HepG2 (cell line): Measurements from ENCODE around the gene HSPA1A. TPM values are rescaled to one million over a fixed set of nuclear protein-coding genes. Genes with fewer than 3 reads are reported as not detected.

Experiments used
- ETV5 ChIP-seq: IDR thresholded peaks from 2 replicates; pipeline ENCODE4 v1.6.1; 2018; ENCODE audit warnings: missing biosample characterization, missing genetic modification reagents, inconsistent platforms, borderline replicate concordance
- FOXJ3 ChIP-seq: sonication (generic); formaldehyde crosslinking; IDR thresholded peaks from 2 replicates; pipeline ENCODE4 v1.4.0; 2020; ENCODE audit warnings: missing genetic modification reagents, mild to moderate bottlenecking, borderline replicate concordance
- IRX3 ChIP-seq: sonication (generic); formaldehyde crosslinking; IDR thresholded peaks from 2 replicates; pipeline ENCODE4 v1.8.1; 2023; ENCODE audit warnings: mild to moderate bottlenecking, low read depth, missing genetic modification reagents, borderline replicate concordance
- JUND ChIP-seq: sonication (generic); formaldehyde crosslinking; IDR thresholded peaks from 2 replicates; pipeline ENCODE4 v1.8.0; 2022; ENCODE audit warnings: mild to moderate bottlenecking, missing genetic modification reagents
- NFE2L2 ChIP-seq: fragments of 150-350 bp; IDR thresholded peaks from 2 replicates; pipeline ENCODE4 v1.6.1; 2014; ENCODE audit warnings: low read length
- PCBP2 ChIP-seq: fragments of 200-400 bp; formaldehyde crosslinking; optimal IDR thresholded peaks from 2 replicates; pipeline ENCODE3; 2018; ENCODE audit warnings: low read length, low read depth; ENCODE audit not compliant: poor library complexity, severe bottlenecking
- RFX5 ChIP-seq: IDR thresholded peaks from 2 replicates; pipeline ENCODE4 v1.6.1; 2011; ENCODE audit warnings: low read depth, low read length, improper control_type of control experiment
- SP5 ChIP-seq: IDR thresholded peaks from 2 replicates; pipeline ENCODE4 v1.6.1; 2016; ENCODE audit warnings: low read depth, borderline replicate concordance
- TEAD3 ChIP-seq: optimal IDR thresholded peaks from 2 replicates; pipeline ENCODE3; 2016; ENCODE audit warnings: borderline replicate concordance
- TMF1 ChIP-seq: sonication (generic); formaldehyde crosslinking; IDR thresholded peaks from 2 replicates; pipeline ENCODE4 v1.8.1; 2022; ENCODE audit warnings: low read depth, missing genetic modification reagents
- ZEB1 ChIP-seq: IDR thresholded peaks from 2 replicates; pipeline ENCODE4 v1.6.1; 2012; ENCODE audit warnings: mild to moderate bottlenecking, low read depth, inconsistent platforms; ENCODE audit not compliant: insufficient replicate concordance
- ZFP36L2 ChIP-seq: sonication (generic); formaldehyde crosslinking; IDR thresholded peaks from 2 replicates; pipeline ENCODE4 v1.4.0; 2020; ENCODE audit warnings: missing genetic modification reagents
- ZNF12 ChIP-seq: sonication (generic); formaldehyde crosslinking; IDR thresholded peaks from 2 replicates; pipeline ENCODE4 v1.5.0; 2020; ENCODE audit warnings: missing genetic modification reagents
- ZNF205 ChIP-seq: IDR thresholded peaks from 2 replicates; pipeline ENCODE4 v1.6.1; 2018; ENCODE audit warnings: missing biosample characterization, missing genetic modification reagents
- ZNF589 ChIP-seq: sonication (generic); formaldehyde crosslinking; conservative IDR thresholded peaks from 2 replicates; pipeline ENCODE4 v1.8.0; 2022; ENCODE audit warnings: mild to moderate bottlenecking, moderate library complexity, missing genetic modification reagents
- ZNF674 ChIP-seq: sonication (generic); formaldehyde crosslinking; IDR thresholded peaks from 2 replicates; pipeline ENCODE4 v1.5.0; 2020; ENCODE audit warnings: low read depth, mild to moderate bottlenecking, missing genetic modification reagents
- ZNF816 ChIP-seq: sonication (generic); formaldehyde crosslinking; IDR thresholded peaks from 2 replicates; pipeline ENCODE4 v1.8.0; 2022; ENCODE audit warnings: missing genetic modification reagents, mild to moderate bottlenecking, borderline replicate concordance
- ZNF839 ChIP-seq: sonication (generic); formaldehyde crosslinking; IDR thresholded peaks from 2 replicates; pipeline ENCODE4 v1.4.0; 2020; ENCODE audit warnings: missing genetic modification reagents, mild to moderate bottlenecking, borderline replicate concordance
- ZNF878 ChIP-seq: sonication (generic); formaldehyde crosslinking; IDR thresholded peaks from 2 replicates; pipeline ENCODE4 v1.8.1; 2023; ENCODE audit warnings: mild to moderate bottlenecking, missing genetic modification reagents, moderate library complexity
- polyA plus RNA-seq, 8 experiments: library from polyadenylated mRNA; depleted of rRNA in 3 of 8; stranded (reverse) in 7 of 8; unstranded in 1 of 8; fragments of >200 nt; fragmentation: Illumina TruSeq in 4 of 8; extraction: Trizol in 4 of 8; gene quantifications; 2 replicates each; pipeline versions ENCODE4 v1.2.1 to v1.2.3, GENCODE V29; 2011 to 2016; ENCODE audit warnings: low read depth in 4 of 8, missing spikeins in 1 of 8, mixed read lengths in 1 of 8; ENCODE audit not compliant: insufficient read depth in 1 of 8
- total RNA-seq, 5 experiments: library from RNA; depleted of rRNA; stranded (reverse); fragments of >200 nt; fragmentation: Illumina TruSeq; extraction: Trizol; gene quantifications; 2 replicates each; pipeline ENCODE4 v1.2.3, GENCODE V29; 2016; ENCODE audit warnings: low read depth in 1 of 5
- TF ChIP-seq, protein P1 (sequence below): sonication (generic); formaldehyde crosslinking; IDR thresholded peaks from 2 replicates; pipeline ENCODE4 v1.5.0; 2020; ENCODE audit warnings: missing genetic modification reagents, mild to moderate bottlenecking, borderline replicate concordance
- TF ChIP-seq, protein P2 (sequence below): sonication (generic); formaldehyde crosslinking; IDR thresholded peaks from 2 replicates; pipeline ENCODE4 v1.5.0; 2020; ENCODE audit warnings: mild to moderate bottlenecking, low read depth, missing genetic modification reagents, borderline replicate concordance
- TF ChIP-seq, protein P3 (sequence below): sonication (generic); formaldehyde crosslinking; IDR thresholded peaks from 2 replicates; pipeline ENCODE4 v1.5.1; 2020; ENCODE audit warnings: mild to moderate bottlenecking, missing genetic modification reagents, borderline replicate concordance
- TF ChIP-seq, protein P4 (sequence below): sonication (generic); formaldehyde crosslinking; IDR thresholded peaks from 2 replicates; pipeline ENCODE4 v1.5.0; 2020; ENCODE audit warnings: mild to moderate bottlenecking, missing genetic modification reagents

Gene HSPA1A
- total and polyA plus RNA-seq, 2 of the 13 experiments (the other 11 are each of a cell fraction or from before 2014, with no cell fraction given) = 44.5 to 85.0 TPM

DNA sequence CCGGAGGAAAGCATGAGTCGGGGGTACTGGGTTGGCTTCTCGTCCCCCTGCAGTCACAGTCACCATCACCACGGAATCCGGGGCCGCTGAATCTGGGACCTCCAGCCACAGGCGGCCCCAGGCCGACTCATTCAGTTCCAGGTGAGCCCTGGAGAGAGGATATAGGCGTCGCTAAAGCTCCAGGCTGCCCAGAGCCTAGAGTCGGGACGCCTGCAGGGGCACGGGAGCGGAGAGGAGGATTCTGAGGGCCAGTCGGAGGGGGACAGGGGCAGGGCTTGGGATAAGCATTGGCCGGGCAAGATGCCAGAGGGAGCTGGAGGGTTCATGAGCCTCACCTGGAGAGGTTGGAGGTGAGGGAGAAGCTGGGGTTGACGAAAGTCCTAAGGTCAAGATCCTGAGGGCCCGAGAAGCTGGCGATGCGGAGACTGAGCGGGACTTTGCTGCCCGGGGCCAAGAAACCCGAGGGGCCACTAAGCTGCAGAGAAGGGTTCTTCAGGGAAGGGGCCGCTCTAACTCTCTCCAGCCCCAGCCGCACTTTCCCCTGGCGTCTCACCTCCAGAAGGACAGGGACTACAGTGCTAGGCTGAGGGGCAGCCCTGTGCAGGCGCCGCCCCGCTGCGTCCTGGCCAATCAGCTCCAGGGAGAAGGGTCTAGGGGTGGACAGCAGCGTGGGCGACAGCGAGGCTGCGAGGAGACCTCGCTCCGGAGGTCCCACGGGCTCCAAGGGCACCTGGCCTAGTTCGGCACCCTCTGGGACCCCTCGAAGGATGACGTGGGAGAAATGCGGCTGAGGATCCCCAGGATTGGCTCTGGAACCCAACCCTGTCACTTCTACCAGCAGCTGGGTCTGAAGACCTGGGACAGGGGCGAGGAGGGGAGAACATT, 49.2 kb upstream of the HSPA1A start (continued):
- TF ChIP-seq, protein P1, sequence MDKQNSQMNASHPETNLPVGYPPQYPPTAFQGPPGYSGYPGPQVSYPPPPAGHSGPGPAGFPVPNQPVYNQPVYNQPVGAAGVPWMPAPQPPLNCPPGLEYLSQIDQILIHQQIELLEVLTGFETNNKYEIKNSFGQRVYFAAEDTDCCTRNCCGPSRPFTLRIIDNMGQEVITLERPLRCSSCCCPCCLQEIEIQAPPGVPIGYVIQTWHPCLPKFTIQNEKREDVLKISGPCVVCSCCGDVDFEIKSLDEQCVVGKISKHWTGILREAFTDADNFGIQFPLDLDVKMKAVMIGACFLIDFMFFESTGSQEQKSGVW (CRISPR knock-in tag) = no peak
- TF ChIP-seq PCBP2 (no peak), ZFP36L2 (CRISPR knock-in tag) (no peak), ZNF589 (CRISPR knock-in tag) (0 out of 2 replicates have a peak, but pooled peaks have one; percentile 21), RFX5 (no peak), TEAD3 (CRISPR knock-in tag) (peak; percentile 13), ZNF205 (CRISPR knock-in tag) (peak; percentile 73; the same call in 1 of the 2 replicates), SP5 (0 out of 2 replicates have a peak, but pooled peaks have one; percentile 16), ZNF878 (no peak), FOXJ3 (no peak), TMF1 (CRISPR knock-in tag) (no peak), JUND (CRISPR knock-in tag) (no peak), ZNF674 (CRISPR knock-in tag) (no peak), ZEB1 (peak; percentile 47), NFE2L2 (no peak), ZNF816 (CRISPR knock-in tag) (no peak), ETV5 (peak; percentile 44; the same call in 1 of the 2 replicates), ZNF839 (CRISPR knock-in tag) (0 out of 2 replicates have a peak, but pooled peaks have one; percentile 59), ZNF12 (CRISPR knock-in tag) (0 out of 2 replicates have a peak, but pooled peaks have one; percentile 27), IRX3 (CRISPR knock-in tag) (no peak)
- TF ChIP-seq, protein P2, sequence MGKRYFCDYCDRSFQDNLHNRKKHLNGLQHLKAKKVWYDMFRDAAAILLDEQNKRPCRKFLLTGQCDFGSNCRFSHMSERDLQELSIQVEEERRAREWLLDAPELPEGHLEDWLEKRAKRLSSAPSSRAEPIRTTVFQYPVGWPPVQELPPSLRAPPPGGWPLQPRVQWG (CRISPR knock-in tag) = no peak
- TF ChIP-seq, protein P3, sequence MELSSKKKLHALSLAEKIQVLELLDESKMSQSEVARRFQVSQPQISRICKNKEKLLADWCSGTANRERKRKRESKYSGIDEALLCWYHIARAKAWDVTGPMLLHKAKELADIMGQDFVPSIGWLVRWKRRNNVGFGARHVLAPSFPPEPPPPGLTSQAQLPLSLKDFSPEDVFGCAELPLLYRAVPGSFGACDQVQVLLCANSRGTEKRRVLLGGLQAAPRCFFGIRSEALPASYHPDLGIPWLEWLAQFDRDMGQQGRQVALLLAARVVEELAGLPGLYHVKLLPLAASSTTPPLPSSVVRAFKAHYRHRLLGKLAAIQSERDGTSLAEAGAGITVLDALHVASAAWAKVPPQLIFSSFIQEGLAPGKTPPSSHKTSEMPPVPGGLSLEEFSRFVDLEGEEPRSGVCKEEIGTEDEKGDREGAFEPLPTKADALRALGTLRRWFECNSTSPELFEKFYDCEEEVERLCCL = no peak
- TF ChIP-seq, protein P4, sequence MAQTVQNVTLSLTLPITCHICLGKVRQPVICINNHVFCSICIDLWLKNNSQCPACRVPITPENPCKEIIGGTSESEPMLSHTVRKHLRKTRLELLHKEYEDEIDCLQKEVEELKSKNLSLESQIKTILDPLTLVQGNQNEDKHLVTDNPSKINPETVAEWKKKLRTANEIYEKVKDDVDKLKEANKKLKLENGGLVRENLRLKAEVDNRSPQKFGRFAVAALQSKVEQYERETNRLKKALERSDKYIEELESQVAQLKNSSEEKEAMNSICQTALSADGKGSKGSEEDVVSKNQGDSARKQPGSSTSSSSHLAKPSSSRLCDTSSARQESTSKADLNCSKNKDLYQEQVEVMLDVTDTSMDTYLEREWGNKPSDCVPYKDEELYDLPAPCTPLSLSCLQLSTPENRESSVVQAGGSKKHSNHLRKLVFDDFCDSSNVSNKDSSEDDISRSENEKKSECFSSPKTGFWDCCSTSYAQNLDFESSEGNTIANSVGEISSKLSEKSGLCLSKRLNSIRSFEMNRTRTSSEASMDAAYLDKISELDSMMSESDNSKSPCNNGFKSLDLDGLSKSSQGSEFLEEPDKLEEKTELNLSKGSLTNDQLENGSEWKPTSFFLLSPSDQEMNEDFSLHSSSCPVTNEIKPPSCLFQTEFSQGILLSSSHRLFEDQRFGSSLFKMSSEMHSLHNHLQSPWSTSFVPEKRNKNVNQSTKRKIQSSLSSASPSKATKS = no peak
